OCI-LY1 (cell line): Measurements from ENCODE around the gene NECTIN1.

Source experiments
- H2AFZ ChIP-seq: fragments of 200-600 bp; sonication (generic), shearing (Covaris generic); 2 replicates; pipeline ENCODE4 v1.6.0; 2014; ENCODE audit warnings: antibody characterized with exemption, mild to moderate bottlenecking, low read length
- H3F3A ChIP-seq: fragments of 200-600 bp; sonication (generic), shearing (Covaris generic); 2 replicates; pipeline ENCODE4 v1.6.0; 2014; ENCODE audit warnings: mild to moderate bottlenecking, antibody characterized with exemption, low read length, moderate library complexity; ENCODE audit not compliant: insufficient read depth
- H3K27ac ChIP-seq: fragments of 200-600 bp; sonication (generic); 2 replicates; pipeline ENCODE4 v1.5.1; 2014; ENCODE audit warnings: low read length, mixed run types, mild to moderate bottlenecking, low read depth; ENCODE audit not compliant: poor library complexity, severe bottlenecking
- H3K27me3 ChIP-seq: fragments of 200-600 bp; sonication (generic); 2 replicates; pipeline ENCODE4 v1.6.0; 2014; ENCODE audit warnings: antibody characterized with exemption, mild to moderate bottlenecking, low read length, moderate library complexity; ENCODE audit not compliant: insufficient read depth
- H3K36me3 ChIP-seq: fragments of 200-600 bp; sonication (generic); 2 replicates; pipeline ENCODE4 v1.6.1; 2014; ENCODE audit warnings: mild to moderate bottlenecking, antibody characterized with exemption, low read length, moderate library complexity, mixed read lengths; ENCODE audit not compliant: insufficient read depth
- H3K4me1 ChIP-seq: fragments of 200-600 bp; sonication (generic); 2 replicates; pipeline ENCODE4 v1.5.1; 2014; ENCODE audit warnings: mild to moderate bottlenecking, low read length, moderate library complexity; ENCODE audit not compliant: insufficient read depth, severe bottlenecking
- H3K4me2 ChIP-seq: fragments of 200-600 bp; sonication (generic), shearing (Covaris generic); 2 replicates; pipeline ENCODE4 v1.6.1; 2014; ENCODE audit warnings: low read length
- H3K4me3 ChIP-seq: fragments of 200-600 bp; sonication (generic); 2 replicates; pipeline ENCODE4 v1.5.1; 2014; ENCODE audit warnings: low read length, low read depth, mild to moderate bottlenecking, mixed read lengths; ENCODE audit not compliant: poor library complexity, severe bottlenecking
- H3K79me2 ChIP-seq: fragments of 200-600 bp; shearing (Covaris generic); 2 replicates; pipeline ENCODE4 v1.6.1; 2016; ENCODE audit warnings: mixed run types, low read length, mixed read lengths; ENCODE audit not compliant: insufficient read depth
- H3K9ac ChIP-seq: fragments of 200-600 bp; sonication (generic), shearing (Covaris generic); 2 replicates; pipeline ENCODE4 v1.6.1; 2014; ENCODE audit warnings: mild to moderate bottlenecking, low read length, mixed read lengths
- H3K9me2 ChIP-seq: fragments of 200-600 bp; sonication (generic), shearing (Covaris generic); 2 replicates; pipeline ENCODE4 v1.6.1; 2014; ENCODE audit warnings: low read depth, mild to moderate bottlenecking, low read length, mixed read lengths
- H3K9me3 ChIP-seq: fragments of 200-600 bp; shearing (Covaris generic); 2 replicates; pipeline ENCODE4 v1.6.1; 2014; ENCODE audit warnings: low read length, mixed read lengths
- H4K20me1 ChIP-seq: fragments of 200-600 bp; sonication (generic), shearing (Covaris generic); 2 replicates; pipeline ENCODE4 v1.6.0; 2016; ENCODE audit warnings: mild to moderate bottlenecking, low read length; ENCODE audit not compliant: insufficient read depth
- CTCF ChIP-seq: fragments of 200-600 bp; sonication (generic), shearing (Covaris generic); IDR thresholded peaks from 2 replicates; pipeline ENCODE4 v1.5.1; 2017; ENCODE audit warnings: mild to moderate bottlenecking, antibody characterized with exemption, low read length, moderate library complexity, mixed read lengths
- EZH2 ChIP-seq: fragments of 200-600 bp; sonication (generic), shearing (Covaris generic); IDR thresholded peaks from 2 replicates; pipeline ENCODE4 v1.8.0; 2017; ENCODE audit warnings: borderline replicate concordance, mixed run types, mild to moderate bottlenecking, antibody characterized with exemption, low read length, moderate library complexity, mixed read lengths

NECTIN1 gene

GRCh38 chr11:119691701-119692539 is 37.1 kb downstream of the NECTIN1 start:
- Histone ChIP-seq H3K27me3 (peaks cover 4% of the 10 kb centered on the region; the same call in 1 of the 2 replicates), H3K4me2 (no peak overlapping the region), H2AFZ (no peak overlapping the region), H3K4me1 (no peaks in the 10 kb centered on the region), H3K4me3 (no peak overlapping the region), H4K20me1 (no peaks in the 10 kb centered on the region), H3K27ac (no peak overlapping the region), H3K36me3 (no peaks in the 10 kb centered on the region), H3F3A (no peaks in the 10 kb centered on the region), H3K9me3 (no peaks in the 10 kb centered on the region), H3K9ac (no peak overlapping the region), H3K79me2 (no peaks in the 10 kb centered on the region), H3K9me2 (no peaks in the 10 kb centered on the region)
- TF ChIP-seq CTCF (no peak), EZH2 (no peak)

DNA sequence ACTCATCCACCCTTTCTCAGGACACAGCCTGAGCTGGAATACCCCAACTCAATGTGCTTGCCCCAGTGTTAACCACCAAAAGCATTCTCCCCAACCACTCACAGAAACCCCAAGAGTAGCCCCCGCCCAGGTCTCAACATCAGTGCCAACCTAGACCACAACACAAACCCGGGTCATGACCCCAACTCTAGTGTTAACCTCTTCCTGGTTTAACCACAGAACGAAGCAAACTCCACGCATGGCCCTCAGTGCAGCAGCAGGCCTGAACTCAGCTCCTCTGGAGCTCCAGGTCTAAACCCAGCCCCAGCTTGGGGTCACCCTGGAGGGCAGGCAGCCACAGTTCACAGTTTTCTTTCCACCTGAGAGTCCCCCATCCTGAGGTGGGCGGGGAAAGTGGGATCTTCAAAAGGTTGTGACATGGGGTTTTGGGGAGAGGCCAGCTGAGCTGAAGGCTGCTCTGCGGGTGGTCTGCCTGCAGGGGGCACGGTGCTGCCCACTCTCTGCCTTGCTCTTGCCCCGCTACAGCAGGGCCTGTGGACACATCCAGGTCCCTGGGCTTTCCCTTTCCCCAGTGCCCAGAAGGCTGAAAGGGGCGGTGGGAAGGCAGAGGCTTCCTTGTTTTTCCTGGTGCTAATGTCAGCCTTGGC is 37.9 kb downstream of the NECTIN1 start:
- no peak overlapping the region for H3K4me2 ChIP-seq
- no peak overlapping the region for H3K9ac ChIP-seq
- no peaks in the 10 kb centered on the region for H3K9me3 ChIP-seq
- H3K36me3 ChIP-seq = no peaks in the 10 kb centered on the region
- H3K9me2 ChIP-seq = no peaks in the 10 kb centered on the region
- no peaks in the 10 kb centered on the region for H3K4me1 ChIP-seq
- H3K79me2 ChIP-seq = no peaks in the 10 kb centered on the region
- no peak; the same call in 1 of the 2 replicates for TF ChIP-seq CTCF
- no peak for TF ChIP-seq EZH2
- H3K27me3 ChIP-seq = peaks cover 4% of the 10 kb centered on the region; the same call in 1 of the 2 replicates
- no peaks in the 10 kb centered on the region for H4K20me1 ChIP-seq
- H3K27ac ChIP-seq = no peak overlapping the region
- no peak overlapping the region for H3K4me3 ChIP-seq
- H2AFZ ChIP-seq = no peak overlapping the region
- H3F3A ChIP-seq = no peaks in the 10 kb centered on the region

DNA sequence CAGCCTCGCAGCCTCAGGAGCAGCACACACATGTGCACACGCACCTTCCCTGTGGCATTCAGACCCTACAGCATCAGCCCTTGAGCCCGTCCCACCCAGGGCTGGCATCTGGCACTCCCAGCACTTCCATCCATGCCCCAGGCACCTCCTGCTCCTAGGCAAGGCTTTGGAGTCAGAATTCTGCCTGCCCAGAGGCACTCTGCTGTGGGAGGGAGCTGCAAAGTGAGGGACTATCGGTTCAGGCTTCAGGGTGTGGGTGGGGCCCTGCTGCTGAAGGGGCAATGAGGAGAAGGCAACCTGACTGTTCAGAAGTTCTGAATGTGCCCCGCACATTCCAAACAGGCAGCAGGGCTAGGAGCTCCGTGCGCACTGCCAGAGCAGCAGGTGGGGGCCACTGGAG is 39.7 kb downstream of the NECTIN1 start:
- H2AFZ ChIP-seq = no peak overlapping the region
- H3K27me3 ChIP-seq = peaks cover 4% of the 10 kb centered on the region; the same call in 1 of the 2 replicates
- H3K9ac ChIP-seq = no peak overlapping the region
- no peak overlapping the region for H3K4me3 ChIP-seq
- H3K9me2 ChIP-seq = no peaks in the 10 kb centered on the region
- no peaks in the 10 kb centered on the region for H3K36me3 ChIP-seq
- no peak overlapping the region for H3K27ac ChIP-seq
- TF ChIP-seq EZH2 (no peak), CTCF (no peak)
- no peaks in the 10 kb centered on the region for H3K4me1 ChIP-seq
- no peaks in the 10 kb centered on the region for H3K79me2 ChIP-seq
- no peaks in the 10 kb centered on the region for H3K9me3 ChIP-seq
- no peaks in the 10 kb centered on the region for H4K20me1 ChIP-seq
- H3K4me2 ChIP-seq = no peak overlapping the region
- no peaks in the 10 kb centered on the region for H3F3A ChIP-seq
